HFFc6 (cell line): Measurements from ENCODE around the gene C21orf58. TPM values are rescaled to one million over a fixed set of nuclear protein-coding genes. Genes with fewer than 3 reads are reported as not detected.

ENCODE experiments used
- DNase-seq: peaks from one replicate; pipeline ENCODE4 v3.0.0-alpha.2; 2018
- H3K27ac Mint-ChIP-seq: 2 replicates; pipeline ENCODE4 v1.8.0; 2020; ENCODE audit warnings: mild to moderate bottlenecking, mixed read lengths
- H3K27me3 Mint-ChIP-seq: 2 replicates; pipeline ENCODE4 v1.8.0; 2021; ENCODE audit warnings: mild to moderate bottlenecking, moderate library complexity, mixed read lengths; ENCODE audit not compliant: insufficient read depth
- H3K36me3 Mint-ChIP-seq: 2 replicates; pipeline ENCODE4 v1.8.0; 2021; ENCODE audit warnings: low read depth, mixed read lengths
- H3K4me1 Mint-ChIP-seq: 2 replicates; pipeline ENCODE4 v1.8.0; 2020; ENCODE audit warnings: low read depth, mixed read lengths
- H3K4me3 Mint-ChIP-seq: 2 replicates; pipeline ENCODE4 v1.8.0; 2020; ENCODE audit warnings: mild to moderate bottlenecking, moderate library complexity, mixed read lengths
- H3K9me3 Mint-ChIP-seq: 2 replicates; pipeline ENCODE4 v1.8.0; 2020; ENCODE audit warnings: mild to moderate bottlenecking, mixed read lengths
- total RNA-seq, 6 experiments: library from RNA; stranded (reverse); fragmentation: NEBNext Ultra II Directional; extraction: Animal tissue kit (Norgen Biotek cat#: 25700); gene quantifications; 2 replicates in 1 of 6; 3 replicates in 5 of 6; pipeline ENCODE4 v1.2.3, GENCODE V29; 2021
- TF ChIP-seq, protein P1 (sequence below): fragments of 200-600 bp; sonication (generic); IDR thresholded peaks from 2 replicates; pipeline ENCODE4 v1.5.0; 2021; ENCODE audit warnings: antibody characterized with exemption, mild to moderate bottlenecking

The C21orf58 gene
- total RNA-seq, 6 experiments from 2014 or later = 5.2 to 7.7 (median 7.1) TPM

DNA sequence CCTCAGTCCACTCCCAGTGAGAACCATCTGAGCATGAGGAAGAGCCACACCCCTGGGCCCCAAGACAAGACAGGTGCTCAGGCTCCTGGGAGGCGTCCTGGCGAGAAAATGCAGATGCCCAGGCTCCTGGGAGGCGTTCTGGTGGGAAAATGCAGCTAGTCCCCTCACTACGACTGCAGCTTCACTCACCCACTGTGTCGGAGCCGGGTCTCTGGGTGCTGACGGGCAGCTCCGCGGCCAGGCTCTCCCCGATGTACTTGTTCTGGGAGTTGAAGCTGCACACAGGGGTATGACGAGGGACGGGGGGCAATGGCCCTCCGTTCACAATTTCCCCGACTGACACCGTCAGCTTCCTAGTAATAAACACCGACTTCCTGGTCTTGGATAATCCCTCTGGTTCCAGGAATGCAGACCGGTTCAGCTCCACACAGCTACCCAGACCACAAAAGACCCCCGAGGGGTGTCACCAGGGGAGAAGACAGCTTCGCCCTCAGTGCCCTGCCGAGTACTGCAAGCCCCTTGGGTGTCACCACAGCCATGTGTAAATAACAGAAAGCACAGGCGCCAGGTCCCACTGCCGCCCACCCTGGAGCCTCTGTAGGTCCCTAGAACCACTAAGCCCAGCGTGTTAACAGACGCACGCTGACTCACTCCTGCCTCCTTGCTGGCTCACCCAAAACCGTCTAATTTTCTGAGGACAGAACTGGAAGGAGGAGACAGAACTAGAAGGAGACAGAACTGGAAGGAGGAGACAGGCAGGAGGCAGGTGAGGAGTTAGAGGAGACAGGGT lies 57.7 kb downstream of the C21orf58 start:
- Mint-ChIP-seq H3K4me1 (no peaks in the 10 kb centered on the region), H3K27me3 (no peaks in the 10 kb centered on the region), H3K36me3 (peaks cover 18% of the 10 kb centered on the region), H3K4me3 (no peak overlapping the region; the same call in 1 of the 2 replicates), H3K27ac (no peak overlapping the region), H3K9me3 (no peaks in the 10 kb centered on the region)
- TF ChIP-seq, protein P1, sequence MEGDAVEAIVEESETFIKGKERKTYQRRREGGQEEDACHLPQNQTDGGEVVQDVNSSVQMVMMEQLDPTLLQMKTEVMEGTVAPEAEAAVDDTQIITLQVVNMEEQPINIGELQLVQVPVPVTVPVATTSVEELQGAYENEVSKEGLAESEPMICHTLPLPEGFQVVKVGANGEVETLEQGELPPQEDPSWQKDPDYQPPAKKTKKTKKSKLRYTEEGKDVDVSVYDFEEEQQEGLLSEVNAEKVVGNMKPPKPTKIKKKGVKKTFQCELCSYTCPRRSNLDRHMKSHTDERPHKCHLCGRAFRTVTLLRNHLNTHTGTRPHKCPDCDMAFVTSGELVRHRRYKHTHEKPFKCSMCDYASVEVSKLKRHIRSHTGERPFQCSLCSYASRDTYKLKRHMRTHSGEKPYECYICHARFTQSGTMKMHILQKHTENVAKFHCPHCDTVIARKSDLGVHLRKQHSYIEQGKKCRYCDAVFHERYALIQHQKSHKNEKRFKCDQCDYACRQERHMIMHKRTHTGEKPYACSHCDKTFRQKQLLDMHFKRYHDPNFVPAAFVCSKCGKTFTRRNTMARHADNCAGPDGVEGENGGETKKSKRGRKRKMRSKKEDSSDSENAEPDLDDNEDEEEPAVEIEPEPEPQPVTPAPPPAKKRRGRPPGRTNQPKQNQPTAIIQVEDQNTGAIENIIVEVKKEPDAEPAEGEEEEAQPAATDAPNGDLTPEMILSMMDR = no peak
- DNase-seq = no peak

DNA sequence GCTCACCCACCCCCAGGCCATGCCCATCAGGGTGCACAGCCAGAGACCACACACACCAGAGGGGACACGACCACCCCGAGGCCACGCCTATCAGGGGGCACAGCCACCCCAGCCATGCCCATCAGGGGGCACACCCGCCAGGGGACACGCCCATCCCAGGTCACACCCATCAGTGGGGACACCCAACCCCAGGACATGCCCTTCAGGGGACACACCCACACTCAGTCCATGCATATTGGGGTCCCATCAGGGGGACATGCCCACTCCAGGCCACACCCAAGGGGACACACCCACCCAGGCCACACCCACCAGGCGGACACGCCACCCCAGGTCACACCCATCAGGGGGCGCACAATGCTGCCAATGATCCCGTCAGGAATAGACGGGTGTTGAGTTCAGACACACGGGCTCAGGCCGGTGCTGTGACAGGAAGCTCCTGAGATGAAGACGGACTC lies 59.0 kb downstream of the C21orf58 start:
- Mint-ChIP-seq H3K27ac (no peak overlapping the region), H3K36me3 (peaks cover 18% of the 10 kb centered on the region), H3K4me3 (no peak overlapping the region), H3K27me3 (no peaks in the 10 kb centered on the region), H3K9me3 (no peaks in the 10 kb centered on the region), H3K4me1 (no peaks in the 10 kb centered on the region)
- DNase-seq = no peak
- TF ChIP-seq, protein P1 = no peak

DNA sequence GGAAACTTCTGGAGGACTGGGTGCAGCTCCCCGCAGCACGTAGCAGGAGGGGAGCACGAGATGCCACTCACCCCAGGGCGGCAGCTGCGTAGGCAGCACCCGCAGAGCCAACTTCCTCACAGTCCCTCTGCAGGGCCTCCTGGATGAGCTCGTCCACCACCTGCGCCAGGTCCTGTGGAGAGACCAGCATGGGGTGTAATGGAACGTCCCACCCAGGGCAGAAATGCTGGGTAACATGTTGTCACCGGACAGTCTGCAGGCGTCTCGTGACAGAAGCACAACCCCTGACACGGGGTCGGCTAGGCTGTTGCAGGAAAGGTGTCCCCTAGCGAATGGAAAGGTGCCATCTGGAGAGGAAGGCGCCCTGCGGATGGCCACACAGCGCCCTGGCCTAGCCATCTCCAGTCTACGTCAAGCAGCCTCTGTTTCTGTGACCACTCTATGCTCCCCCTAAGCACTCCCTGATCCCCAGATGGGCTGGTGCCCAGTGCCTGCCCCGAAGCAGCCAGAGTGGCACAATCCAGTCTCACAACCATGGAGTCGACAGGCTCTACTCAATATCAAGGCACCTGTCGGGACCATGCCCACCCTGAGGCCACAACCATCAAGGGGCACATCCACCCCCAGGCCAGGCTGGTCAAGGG lies 59.5 kb downstream of the C21orf58 start:
- Mint-ChIP-seq H3K4me3 (no peak overlapping the region), H3K4me1 (no peaks in the 10 kb centered on the region), H3K36me3 (peaks cover 18% of the 10 kb centered on the region), H3K27me3 (no peaks in the 10 kb centered on the region), H3K9me3 (no peaks in the 10 kb centered on the region), H3K27ac (no peak overlapping the region)
- TF ChIP-seq, protein P1 = no peak
- DNase-seq = no peak

DNA sequence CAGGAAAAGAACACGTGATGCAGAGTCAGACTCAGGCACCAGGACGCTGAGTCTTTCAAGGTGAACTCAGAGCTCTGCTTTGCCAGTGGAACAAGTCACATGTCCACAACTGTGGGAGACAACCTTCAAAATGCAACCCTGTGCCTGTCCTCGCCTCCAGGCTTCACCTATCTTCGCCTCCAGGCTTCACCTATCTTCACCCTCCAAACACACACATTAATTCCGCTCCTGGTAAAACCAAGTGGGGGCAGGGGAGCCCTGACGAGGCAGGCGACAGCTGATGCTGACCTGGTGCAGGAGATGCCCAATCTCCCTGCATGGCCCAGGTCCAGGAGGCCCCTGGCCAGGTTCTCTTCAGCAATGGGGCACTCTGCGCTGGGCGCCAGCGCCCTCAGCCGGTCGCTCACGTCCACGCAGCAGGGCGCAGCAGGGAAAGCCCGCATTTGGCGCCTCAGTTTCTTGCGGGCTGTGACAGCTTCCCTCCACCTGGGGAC lies 67.1 kb downstream of the C21orf58 start:
- no peak for DNase-seq
- no peak overlapping the region for H3K27ac Mint-ChIP-seq
- no peaks in the 10 kb centered on the region for H3K9me3 Mint-ChIP-seq
- H3K36me3 Mint-ChIP-seq = peaks cover 38% of the 10 kb centered on the region
- no peaks in the 10 kb centered on the region for H3K4me1 Mint-ChIP-seq
- TF ChIP-seq, protein P1 = no peak
- H3K4me3 Mint-ChIP-seq = no peak overlapping the region
- no peaks in the 10 kb centered on the region; the same call in 1 of the 2 replicates for H3K27me3 Mint-ChIP-seq

DNA sequence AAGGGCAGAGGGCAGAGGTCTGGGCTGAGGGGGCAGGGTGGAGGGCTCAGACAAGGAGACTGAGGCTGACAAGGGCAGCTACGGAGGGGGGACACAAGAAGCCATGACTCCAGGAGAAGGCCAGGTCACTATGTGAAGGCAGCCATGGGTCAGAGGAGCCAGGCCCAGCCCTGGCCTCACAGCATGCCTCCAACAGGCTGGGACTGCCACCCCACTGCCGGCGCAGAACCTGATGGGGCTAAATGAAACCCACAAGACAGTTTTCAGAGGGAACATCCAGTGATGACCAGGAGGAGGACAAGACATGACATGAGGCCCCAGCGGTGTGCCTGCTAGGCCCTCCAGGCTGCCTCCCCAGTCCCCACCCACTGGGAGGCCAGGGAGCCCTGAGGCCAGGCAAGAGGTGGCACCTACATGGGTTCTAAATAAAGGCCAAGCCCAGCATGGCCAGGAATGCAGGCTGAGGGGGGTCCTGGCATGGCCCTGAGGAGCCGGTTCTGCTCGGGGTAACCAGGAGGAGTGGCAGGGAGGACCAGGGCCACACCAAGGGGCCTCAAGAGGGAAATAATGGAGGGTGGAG lies 67.8 kb downstream of the C21orf58 start:
- Mint-ChIP-seq H3K36me3 (peaks cover 45% of the 10 kb centered on the region), H3K4me3 (no peak overlapping the region)
- no peak for DNase-seq

More for the DNA sequence above, 67.8 kb downstream of the C21orf58 start:
- no peak overlapping the region for H3K27ac Mint-ChIP-seq
- TF ChIP-seq, protein P1 = no peak
- H3K9me3 Mint-ChIP-seq = no peaks in the 10 kb centered on the region
- peaks cover 2% of the 10 kb centered on the region; the same call in 1 of the 2 replicates for H3K4me1 Mint-ChIP-seq
- H3K27me3 Mint-ChIP-seq = no peaks in the 10 kb centered on the region; the same call in 1 of the 2 replicates
